ENCODE measurements around the gene INAVA.

INAVA gene

GRCh38 chr1:200887036-200887435 lies 7.7 kb upstream of the INAVA start:
- no peak for DNase-seq (ENCODE audit: low spot score in 2 of 2)
- no peaks in the 10 kb centered on the region for H3K4me1 ChIP-seq
- H3K9me3 ChIP-seq, result no peaks in the 10 kb centered on the region
- H3K27me3 ChIP-seq (ENCODE audit: low read depth), result no peaks in the 10 kb centered on the region
- H3K4me3 ChIP-seq, result no peak overlapping the region
- no peaks in the 10 kb centered on the region for H3K36me3 ChIP-seq (replicated peaks)
- in situ Hi-C loops (cut with MboI; ENCODE audit: low sequenced_read_pairs), result no loop called here

GRCh38 chr1:200887772-200888348 lies 6.8 kb upstream of the INAVA start:
- Histone ChIP-seq H3K27me3 (ENCODE audit: low read depth) (no peaks in the 10 kb centered on the region), H3K9me3 (no peaks in the 10 kb centered on the region), H3K4me3 (no peak overlapping the region), H3K4me1 (no peaks in the 10 kb centered on the region), H3K36me3 (replicated peaks) (no peaks in the 10 kb centered on the region)
- DNase-seq (ENCODE audit: low spot score in 2 of 2), result no peak
- in situ Hi-C loops (cut with MboI; ENCODE audit: low sequenced_read_pairs), result no loop called here

GRCh38 chr1:200888349-200888838 lies 6.3 kb upstream of the INAVA start:
- no peak for DNase-seq (ENCODE audit: low spot score in 2 of 2)
- no peaks in the 10 kb centered on the region for H3K4me1 ChIP-seq
- no peaks in the 10 kb centered on the region for H3K9me3 ChIP-seq
- H3K27me3 ChIP-seq (ENCODE audit: low read depth), result no peaks in the 10 kb centered on the region
- H3K36me3 ChIP-seq (replicated peaks), result no peaks in the 10 kb centered on the region
- no peak overlapping the region for H3K4me3 ChIP-seq
- in situ Hi-C loops (cut with MboI; ENCODE audit: low sequenced_read_pairs), result no loop called here

GRCh38 chr1:200889571-200889970 lies 5.1 kb upstream of the INAVA start:
- DNase-seq (ENCODE audit: low spot score in 2 of 2), result no peak
- Histone ChIP-seq H3K4me1 (no peaks in the 10 kb centered on the region), H3K9me3 (no peaks in the 10 kb centered on the region), H3K27me3 (ENCODE audit: low read depth) (no peaks in the 10 kb centered on the region), H3K36me3 (replicated peaks) (no peaks in the 10 kb centered on the region), H3K4me3 (no peak overlapping the region)
- in situ Hi-C loops (cut with MboI; ENCODE audit: low sequenced_read_pairs), result no loop called here

- Histone ChIP-seq H3K9me3 (no peaks in the 10 kb centered on the region), H3K4me3 (no peak overlapping the region), H3K4me1 (no peaks in the 10 kb centered on the region), H3K27me3 (ENCODE audit: low read depth) (no peaks in the 10 kb centered on the region), H3K36me3 (replicated peaks) (no peaks in the 10 kb centered on the region)
- in situ Hi-C loops (cut with MboI; ENCODE audit: low sequenced_read_pairs), result no loop called here
- no peak for DNase-seq (ENCODE audit: low spot score in 2 of 2)
These were observed 4.7 kb upstream of the INAVA start for GRCh38 chr1:200890027-200890426.

- Histone ChIP-seq H3K27me3 (ENCODE audit: low read depth) (no peaks in the 10 kb centered on the region), H3K36me3 (replicated peaks) (no peaks in the 10 kb centered on the region), H3K9me3 (no peaks in the 10 kb centered on the region), H3K4me3 (no peak overlapping the region), H3K4me1 (no peaks in the 10 kb centered on the region)
- DNase-seq (ENCODE audit: low spot score in 2 of 2), result no peak
- in situ Hi-C loops (cut with MboI; ENCODE audit: low sequenced_read_pairs), result no loop called here
These were observed 3.6 kb upstream of the INAVA start for GRCh38 chr1:200890818-200891773.

- Histone ChIP-seq H3K9me3 (no peaks in the 10 kb centered on the region), H3K4me1 (no peaks in the 10 kb centered on the region), H3K4me3 (no peak overlapping the region), H3K27me3 (ENCODE audit: low read depth) (no peaks in the 10 kb centered on the region), H3K36me3 (replicated peaks) (no peaks in the 10 kb centered on the region)
- no peak for DNase-seq (ENCODE audit: low spot score in 2 of 2)
- in situ Hi-C loops (cut with MboI; ENCODE audit: low sequenced_read_pairs), result no loop called here
These were observed 2.9 kb upstream of the INAVA start for GRCh38 chr1:200891774-200892157.

GRCh38 chr1:200892546-200892945 lies 2.2 kb upstream of the INAVA start:
- no peaks in the 10 kb centered on the region for H3K9me3 ChIP-seq
- in situ Hi-C loops (cut with MboI; ENCODE audit: low sequenced_read_pairs), result no loop called here
- no peaks in the 10 kb centered on the region for H3K36me3 ChIP-seq (replicated peaks)
- no peaks in the 10 kb centered on the region for H3K27me3 ChIP-seq (ENCODE audit: low read depth)
- no peak overlapping the region for H3K4me3 ChIP-seq
- no peaks in the 10 kb centered on the region for H3K4me1 ChIP-seq
- no peak for DNase-seq (ENCODE audit: low spot score in 2 of 2)

- no peaks in the 10 kb centered on the region for H3K4me1 ChIP-seq
- in situ Hi-C loops (cut with MboI; ENCODE audit: low sequenced_read_pairs), result no loop called here
- no peaks in the 10 kb centered on the region for H3K36me3 ChIP-seq (replicated peaks)
- DNase-seq (ENCODE audit: low spot score in 2 of 2), result no peak
- H3K4me3 ChIP-seq, result no peak overlapping the region
- H3K27me3 ChIP-seq (ENCODE audit: low read depth), result no peaks in the 10 kb centered on the region
- no peaks in the 10 kb centered on the region for H3K9me3 ChIP-seq
These were observed 1.7 kb upstream of the INAVA start for GRCh38 chr1:200892958-200893357.

GRCh38 chr1:200893411-200893901 lies 1.2 kb upstream of the INAVA start:
- Histone ChIP-seq H3K36me3 (replicated peaks) (no peaks in the 10 kb centered on the region), H3K9me3 (no peaks in the 10 kb centered on the region), H3K27me3 (ENCODE audit: low read depth) (no peaks in the 10 kb centered on the region), H3K4me3 (no peak overlapping the region), H3K4me1 (no peaks in the 10 kb centered on the region)
- no peak for DNase-seq (ENCODE audit: low spot score in 2 of 2)
- in situ Hi-C loops (cut with MboI; ENCODE audit: low sequenced_read_pairs), result no loop called here

- in situ Hi-C loops (cut with MboI; ENCODE audit: low sequenced_read_pairs), result no loop called here
- no peak overlapping the region for H3K4me3 ChIP-seq
- no peaks in the 10 kb centered on the region for H3K4me1 ChIP-seq
- H3K27me3 ChIP-seq (ENCODE audit: low read depth), result no peaks in the 10 kb centered on the region
- H3K36me3 ChIP-seq (replicated peaks), result no peaks in the 10 kb centered on the region
- no peak for DNase-seq (ENCODE audit: low spot score in 2 of 2)
- H3K9me3 ChIP-seq, result no peaks in the 10 kb centered on the region
These were observed 716 bp downstream of the INAVA start for GRCh38 chr1:200895443-200895789.

- Histone ChIP-seq H3K27me3 (ENCODE audit: low read depth) (no peaks in the 10 kb centered on the region), H3K4me3 (no peak overlapping the region), H3K36me3 (replicated peaks) (no peaks in the 10 kb centered on the region), H3K9me3 (no peaks in the 10 kb centered on the region), H3K4me1 (no peaks in the 10 kb centered on the region)
- in situ Hi-C loops (cut with MboI; ENCODE audit: low sequenced_read_pairs), result no loop called here
- no peak for DNase-seq (ENCODE audit: low spot score in 2 of 2)
These were observed 1.3 kb downstream of the INAVA start for GRCh38 chr1:200895801-200896530.

- in situ Hi-C loops (cut with MboI; ENCODE audit: low sequenced_read_pairs), result no loop called here
- no peak for DNase-seq (ENCODE audit: low spot score in 2 of 2)
- Histone ChIP-seq H3K36me3 (replicated peaks) (no peaks in the 10 kb centered on the region), H3K4me3 (no peak overlapping the region), H3K9me3 (no peaks in the 10 kb centered on the region), H3K27me3 (ENCODE audit: low read depth) (no peaks in the 10 kb centered on the region), H3K4me1 (no peaks in the 10 kb centered on the region)
These were observed 2.0 kb downstream of the INAVA start for GRCh38 chr1:200896531-200897196.
